Measurements from ENCODE around the gene USP43.

DNA sequence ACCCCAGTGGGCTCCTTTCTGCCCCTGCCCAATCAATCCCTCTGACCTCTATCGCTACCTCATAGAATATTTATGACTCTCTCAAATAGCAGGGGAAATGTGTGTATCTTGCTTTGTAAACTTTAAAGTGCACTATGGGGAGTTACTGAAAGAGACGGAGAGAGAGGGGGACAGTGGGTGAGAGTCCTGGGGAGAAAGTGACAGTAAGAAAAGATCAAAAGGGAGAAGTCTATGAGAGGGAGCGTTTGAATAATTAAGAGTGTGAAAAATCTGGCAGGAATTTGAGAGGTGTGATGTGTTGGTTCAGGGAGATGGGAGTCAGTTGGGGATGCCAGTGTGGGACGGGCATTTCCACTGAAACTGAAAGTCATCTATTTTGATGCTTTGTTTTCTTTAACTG lies 32.6 kb downstream of the USP43 start:
- no peak for TF ChIP-seq CTCF (IDR thresholded peaks at IDR 0.05)
- TF ChIP-seq POLR2A (IDR thresholded peaks at IDR 0.05), result no peak

Measured in adrenal gland (tissue), 5 donors.